Keratinocyte (primary cell): ENCODE results near the gene LSP1.

Source experiments
- EZH2 ChIP-seq: IDR thresholded peaks from one replicate; pipeline ENCODE4 v1.6.1; 2012; ENCODE audit warnings: inconsistent platforms, mild to moderate bottlenecking, low read length, moderate library complexity
- TF ChIP-seq, protein P1 (sequence below), 3 experiments: IDR thresholded peaks in 1 of 3; conservative IDR thresholded peaks in 1 of 3; optimal IDR thresholded peaks in 1 of 3; 2 replicates in 2 of 3; 3 replicates in 1 of 3; pipeline versions ENCODE3 to v1.5.1; 2011; ENCODE audit warnings: low read length in 3 of 3, mild to moderate bottlenecking in 3 of 3, moderate library complexity in 2 of 3, control low read depth in 1 of 3, inconsistent platforms in 1 of 3; ENCODE audit not compliant: insufficient read depth in 2 of 3; ENCODE audit errors: extremely low read depth in 1 of 3

DNA sequence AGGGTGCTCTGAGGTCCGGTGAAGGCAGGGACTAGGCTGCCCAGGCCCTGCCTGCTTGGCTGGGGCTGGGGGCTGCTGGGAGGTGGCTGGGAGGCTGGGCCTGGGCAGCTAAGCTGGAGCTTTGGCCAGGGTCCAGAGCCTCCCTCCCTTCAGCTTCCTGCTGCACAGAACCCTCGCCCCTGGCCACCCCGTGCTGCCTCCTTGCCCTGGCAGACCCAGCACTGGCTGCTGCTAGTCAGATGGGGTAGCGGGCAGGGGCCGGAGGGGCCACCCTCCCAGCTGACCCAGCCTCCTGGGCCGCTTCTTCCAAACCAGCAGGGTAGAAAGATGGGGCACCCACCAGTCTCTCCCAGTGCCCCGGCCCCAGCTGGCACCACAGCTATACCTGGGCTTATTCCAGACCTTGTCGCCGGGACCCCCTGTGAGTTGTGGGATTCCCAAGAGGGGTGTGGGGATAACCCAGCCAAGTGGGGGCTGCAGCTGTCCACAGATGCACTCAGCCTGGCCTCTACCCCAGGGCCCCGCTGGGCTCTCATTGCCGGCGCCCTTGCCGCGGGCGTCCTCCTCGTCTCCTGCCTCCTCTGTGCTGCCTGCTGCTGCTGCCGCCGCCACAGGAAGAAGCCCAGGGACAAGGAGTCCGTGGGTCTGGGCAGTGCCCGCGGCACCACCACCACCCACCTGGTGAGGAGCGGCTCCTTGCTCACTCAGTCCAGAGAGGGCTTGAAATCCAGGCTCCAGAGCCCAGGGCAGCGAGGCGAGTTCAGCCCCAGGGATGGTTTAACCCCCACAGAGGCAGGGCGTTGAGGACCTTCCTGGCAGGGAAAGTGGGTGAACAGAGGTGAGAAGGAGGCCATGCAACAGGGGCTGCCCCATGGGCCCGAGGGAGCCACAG is 17.9 kb upstream of the LSP1 start, which contains the start of gene SYT8:
- TF ChIP-seq, protein P1, sequence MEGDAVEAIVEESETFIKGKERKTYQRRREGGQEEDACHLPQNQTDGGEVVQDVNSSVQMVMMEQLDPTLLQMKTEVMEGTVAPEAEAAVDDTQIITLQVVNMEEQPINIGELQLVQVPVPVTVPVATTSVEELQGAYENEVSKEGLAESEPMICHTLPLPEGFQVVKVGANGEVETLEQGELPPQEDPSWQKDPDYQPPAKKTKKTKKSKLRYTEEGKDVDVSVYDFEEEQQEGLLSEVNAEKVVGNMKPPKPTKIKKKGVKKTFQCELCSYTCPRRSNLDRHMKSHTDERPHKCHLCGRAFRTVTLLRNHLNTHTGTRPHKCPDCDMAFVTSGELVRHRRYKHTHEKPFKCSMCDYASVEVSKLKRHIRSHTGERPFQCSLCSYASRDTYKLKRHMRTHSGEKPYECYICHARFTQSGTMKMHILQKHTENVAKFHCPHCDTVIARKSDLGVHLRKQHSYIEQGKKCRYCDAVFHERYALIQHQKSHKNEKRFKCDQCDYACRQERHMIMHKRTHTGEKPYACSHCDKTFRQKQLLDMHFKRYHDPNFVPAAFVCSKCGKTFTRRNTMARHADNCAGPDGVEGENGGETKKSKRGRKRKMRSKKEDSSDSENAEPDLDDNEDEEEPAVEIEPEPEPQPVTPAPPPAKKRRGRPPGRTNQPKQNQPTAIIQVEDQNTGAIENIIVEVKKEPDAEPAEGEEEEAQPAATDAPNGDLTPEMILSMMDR (optimal IDR thresholded peaks at IDR 0.05 in 1 of 3, IDR thresholded peaks at IDR 0.05 in 1 of 3, conservative IDR thresholded peaks at IDR 0.05 in 1 of 3; ENCODE audit: extremely low read depth in 1 of 3, insufficient read depth in 2 of 3, low read length in 3 of 3), result no peak
- TF ChIP-seq EZH2, result no peak
